Neural progenitor cell (in vitro differentiated cells): ENCODE measurements around the gene PACC1. TPM values are rescaled to one million over a fixed set of nuclear protein-coding genes. Genes with fewer than 3 reads are reported as not detected.
A peak's percentile ranks its signal among the peaks of the same experiment; 100 is the strongest.

Source experiments
- DNase-seq: peaks from one replicate; pipeline ENCODE4 v3.0.0-alpha.2; 2016; ENCODE audit warnings: low spot score
- H2AFZ ChIP-seq: fragments of 200-600 bp; sonication (generic); replicated peaks from 2 replicates; pipeline ENCODE4 v1.6.1; 2016; ENCODE audit warnings: antibody characterized with exemption
- H3F3A ChIP-seq: fragments of 200-600 bp; sonication (generic); 2 replicates; pipeline ENCODE4 v1.6.1; 2016; ENCODE audit warnings: antibody characterized with exemption, low read depth
- H3K27ac ChIP-seq: fragments of 200-600 bp; sonication (generic); 2 replicates; pipeline ENCODE4 v1.5.1; 2016; ENCODE audit warnings: mild to moderate bottlenecking
- H3K27me3 ChIP-seq: fragments of 200-600 bp; sonication (generic); 2 replicates; pipeline ENCODE4 v1.6.1; 2016; ENCODE audit warnings: mild to moderate bottlenecking, moderate library complexity
- H3K36me3 ChIP-seq: fragments of 200-600 bp; sonication (generic); 2 replicates; pipeline ENCODE4 v1.5.1; 2016
- H3K4me1 ChIP-seq: fragments of 200-600 bp; sonication (generic); 2 replicates; pipeline ENCODE4 v1.6.1; 2016; ENCODE audit warnings: mixed run types
- H3K4me2 ChIP-seq: fragments of 200-600 bp; sonication (generic); 2 replicates; pipeline ENCODE4 v1.6.1; 2016
- H3K4me3 ChIP-seq: fragments of 200-600 bp; sonication (generic); 2 replicates; pipeline ENCODE4 v1.5.1; 2016
- H3K79me2 ChIP-seq: fragments of 200-600 bp; sonication (generic); 2 replicates; pipeline ENCODE4 v1.6.1; 2016; ENCODE audit warnings: low read depth
- H3K9ac ChIP-seq: fragments of 200-600 bp; sonication (generic); 2 replicates; pipeline ENCODE4 v1.6.1; 2016
- H3K9me3 ChIP-seq: fragments of 200-600 bp; sonication (generic); 2 replicates; pipeline ENCODE4 v1.5.1; 2016; ENCODE audit warnings: low read depth
- H4K20me1 ChIP-seq: fragments of 200-600 bp; sonication (generic); 2 replicates; pipeline ENCODE4 v1.6.1; 2016; ENCODE audit warnings: low read depth
- H3K27ac Mint-ChIP-seq: 3 replicates; pipeline ENCODE4 v1.8.0; 2021; ENCODE audit warnings: mixed read lengths
- H3K27me3 Mint-ChIP-seq: 2 replicates; pipeline ENCODE4 v1.8.0; 2022; ENCODE audit warnings: low read depth, mild to moderate bottlenecking, inconsistent platforms, moderate library complexity, mixed read lengths; ENCODE audit not compliant: insufficient read depth
- H3K36me3 Mint-ChIP-seq: 3 replicates; pipeline ENCODE4 v1.8.0; 2021; ENCODE audit warnings: mixed read lengths
- H3K4me1 Mint-ChIP-seq: 3 replicates; pipeline ENCODE4 v1.8.0; 2021; ENCODE audit warnings: mixed read lengths
- H3K4me3 Mint-ChIP-seq: 3 replicates; pipeline ENCODE4 v1.8.0; 2021; ENCODE audit warnings: mild to moderate bottlenecking, moderate library complexity, mixed read lengths
- H3K9me3 Mint-ChIP-seq: 3 replicates; pipeline ENCODE4 v1.8.0; 2020; ENCODE audit warnings: mixed read lengths
- EZH2 ChIP-seq: fragments of 200-600 bp; sonication (generic); IDR thresholded peaks from 2 replicates; pipeline ENCODE4 v1.6.1; 2017; ENCODE audit warnings: antibody characterized with exemption, mild to moderate bottlenecking, moderate library complexity
- EZH2phosphoT487 ChIP-seq: fragments of 200-600 bp; sonication (generic); IDR thresholded peaks from 2 replicates; pipeline ENCODE4 v1.6.1; 2017; ENCODE audit warnings: antibody characterized with exemption
- total RNA-seq: library from RNA; depleted of rRNA; stranded (reverse); fragments of >200 nt; gene quantifications from 2 replicates; pipeline ENCODE4 v1.2.3, GENCODE V29; 2015; ENCODE audit warnings: low replicate concordance
- TF ChIP-seq, protein P1 (sequence below): fragments of 200-600 bp; sonication (generic); IDR thresholded peaks from 2 replicates; pipeline ENCODE4 v1.5.1; 2017; ENCODE audit warnings: antibody characterized with exemption, mild to moderate bottlenecking

Gene PACC1
- total RNA-seq, 1 donor from 2014 or later = 21.1 TPM

DNA sequence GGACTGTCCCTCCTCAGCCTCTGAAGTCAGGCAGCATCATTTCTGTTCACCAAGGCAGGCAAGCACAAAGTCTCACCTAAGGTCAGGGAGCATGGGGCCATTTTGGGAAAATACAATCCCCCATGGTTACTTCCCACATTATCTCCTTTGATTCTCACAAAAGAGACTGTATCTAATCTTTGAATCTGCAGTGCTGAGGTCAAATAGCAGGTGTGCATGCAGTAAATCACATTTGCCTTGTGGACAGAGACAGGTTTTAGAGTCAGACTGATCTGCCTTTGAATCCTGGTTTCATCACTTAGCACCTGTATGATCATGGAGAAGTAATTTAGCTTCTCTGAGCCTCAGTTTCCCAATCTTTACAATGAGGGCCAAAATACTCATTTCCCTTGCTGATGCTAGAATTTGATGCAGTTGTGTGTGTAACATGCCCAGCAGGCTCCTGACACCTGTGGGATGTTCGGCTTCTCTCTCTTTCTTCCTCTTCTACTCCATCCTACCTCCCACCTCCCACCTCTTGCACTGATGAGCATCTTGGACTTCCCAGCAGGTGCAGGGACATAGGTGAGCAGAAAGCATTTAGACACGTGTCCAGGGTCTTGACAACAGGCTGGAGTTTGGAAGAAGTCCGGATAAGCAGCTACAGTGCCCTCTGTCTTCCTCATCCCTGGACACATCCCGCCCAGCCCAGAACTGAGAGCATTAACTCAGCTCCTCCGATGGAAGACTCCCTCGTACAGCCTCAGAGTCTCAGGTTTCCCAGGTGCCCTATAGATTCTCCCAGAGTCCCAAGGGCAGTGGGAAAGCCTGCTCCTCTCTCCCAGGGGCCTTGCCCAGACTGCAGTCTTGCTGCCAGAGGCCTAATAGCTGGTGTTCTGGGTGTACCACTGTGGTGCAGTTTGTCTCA is 37.0 kb upstream of the PACC1 start:
- H3K4me1 ChIP-seq = peaks cover 12% of the 10 kb centered on the region
- no peaks in the 10 kb centered on the region for H3K27me3 ChIP-seq
- H3K27ac ChIP-seq = no peak overlapping the region
- Mint-ChIP-seq H3K36me3 (no peaks in the 10 kb centered on the region), H3K27me3 (peaks cover 11% of the 10 kb centered on the region), H3K27ac (peak overlapping the region; percentile 84), H3K9me3 (no peaks in the 10 kb centered on the region), H3K4me3 (no peak overlapping the region), H3K4me1 (peaks cover 40% of the 10 kb centered on the region)
- no peak overlapping the region for H3K4me2 ChIP-seq
- H4K20me1 ChIP-seq = no peaks in the 10 kb centered on the region
- no peak overlapping the region for H2AFZ ChIP-seq
- no peak overlapping the region for H3K4me3 ChIP-seq
- H3K9ac ChIP-seq = no peak overlapping the region
- no peaks in the 10 kb centered on the region for H3K36me3 ChIP-seq
- TF ChIP-seq, protein P1, sequence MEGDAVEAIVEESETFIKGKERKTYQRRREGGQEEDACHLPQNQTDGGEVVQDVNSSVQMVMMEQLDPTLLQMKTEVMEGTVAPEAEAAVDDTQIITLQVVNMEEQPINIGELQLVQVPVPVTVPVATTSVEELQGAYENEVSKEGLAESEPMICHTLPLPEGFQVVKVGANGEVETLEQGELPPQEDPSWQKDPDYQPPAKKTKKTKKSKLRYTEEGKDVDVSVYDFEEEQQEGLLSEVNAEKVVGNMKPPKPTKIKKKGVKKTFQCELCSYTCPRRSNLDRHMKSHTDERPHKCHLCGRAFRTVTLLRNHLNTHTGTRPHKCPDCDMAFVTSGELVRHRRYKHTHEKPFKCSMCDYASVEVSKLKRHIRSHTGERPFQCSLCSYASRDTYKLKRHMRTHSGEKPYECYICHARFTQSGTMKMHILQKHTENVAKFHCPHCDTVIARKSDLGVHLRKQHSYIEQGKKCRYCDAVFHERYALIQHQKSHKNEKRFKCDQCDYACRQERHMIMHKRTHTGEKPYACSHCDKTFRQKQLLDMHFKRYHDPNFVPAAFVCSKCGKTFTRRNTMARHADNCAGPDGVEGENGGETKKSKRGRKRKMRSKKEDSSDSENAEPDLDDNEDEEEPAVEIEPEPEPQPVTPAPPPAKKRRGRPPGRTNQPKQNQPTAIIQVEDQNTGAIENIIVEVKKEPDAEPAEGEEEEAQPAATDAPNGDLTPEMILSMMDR = no peak
- H3F3A ChIP-seq = peaks cover 8% of the 10 kb centered on the region
- H3K9me3 ChIP-seq = no peaks in the 10 kb centered on the region
- no peak for DNase-seq
- H3K79me2 ChIP-seq = no peaks in the 10 kb centered on the region

DNA sequence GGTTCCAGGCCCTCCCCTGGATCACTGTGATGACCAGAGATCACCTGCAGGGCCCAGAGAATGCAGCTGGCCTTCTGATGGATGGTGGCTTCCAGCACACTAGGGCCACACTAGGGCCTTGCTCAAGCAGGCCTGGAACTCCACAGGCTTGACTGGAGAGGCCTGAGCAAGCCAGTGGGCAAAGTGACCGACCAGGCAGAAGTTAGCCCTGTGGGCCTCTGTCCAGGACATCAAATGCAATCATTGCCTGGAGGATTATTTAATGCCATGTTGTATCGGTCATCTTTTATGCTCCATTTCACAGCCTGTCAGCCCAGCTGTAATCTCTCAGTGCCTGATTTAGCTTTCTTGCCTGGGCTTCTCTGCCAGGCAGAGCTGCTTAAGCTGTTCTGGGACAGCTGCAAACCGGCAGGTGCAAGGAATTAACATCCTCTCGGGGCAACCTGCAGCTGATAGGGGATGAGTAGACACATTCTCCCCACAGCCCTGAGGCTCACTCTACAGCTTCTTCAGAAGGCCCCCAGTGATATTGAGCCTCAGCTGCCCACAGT is 35.7 kb upstream of the PACC1 start:
- Histone ChIP-seq H3K4me3 (no peak overlapping the region), H3K36me3 (no peaks in the 10 kb centered on the region), H3K4me2 (peak overlapping the region; percentile 30), H3F3A (peaks cover 8% of the 10 kb centered on the region), H4K20me1 (no peaks in the 10 kb centered on the region), H3K9me3 (no peaks in the 10 kb centered on the region), H3K27me3 (no peaks in the 10 kb centered on the region), H2AFZ (no peak overlapping the region), H3K79me2 (no peaks in the 10 kb centered on the region), H3K9ac (no peak overlapping the region), H3K4me1 (peaks cover 12% of the 10 kb centered on the region), H3K27ac (no peak overlapping the region)
- H3K4me3 Mint-ChIP-seq = no peak overlapping the region
- TF ChIP-seq, protein P1 = no peak
- TF ChIP-seq EZH2phosphoT487 = no peak
- TF ChIP-seq EZH2 = no peak
- DNase-seq = peak; percentile 50
- H3K27me3 Mint-ChIP-seq = peaks cover 11% of the 10 kb centered on the region
- H3K36me3 Mint-ChIP-seq = no peaks in the 10 kb centered on the region
- H3K4me1 Mint-ChIP-seq = peaks cover 35% of the 10 kb centered on the region
- H3K9me3 Mint-ChIP-seq = no peaks in the 10 kb centered on the region
- H3K27ac Mint-ChIP-seq = peak overlapping the region; percentile 84

DNA sequence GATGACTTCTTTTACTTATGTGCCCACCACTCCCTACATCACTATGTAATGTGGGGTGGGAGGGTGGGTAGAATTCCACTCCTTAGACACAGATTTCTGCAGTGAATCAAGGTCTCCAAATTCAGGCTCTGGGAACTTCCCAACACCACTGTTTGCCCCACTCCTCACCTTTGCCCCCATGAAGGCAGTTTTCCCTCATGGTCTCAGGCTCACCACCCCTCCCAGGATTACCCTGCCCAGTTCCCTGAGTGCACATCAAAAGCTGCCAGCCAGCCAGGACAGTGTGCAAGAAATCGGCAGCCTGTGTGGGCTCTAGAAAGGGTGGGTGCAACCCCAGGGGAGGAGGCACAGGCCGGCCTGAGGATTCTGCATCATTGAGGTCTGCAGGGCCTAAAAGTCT is 32.8 kb upstream of the PACC1 start:
- H3K4me1 ChIP-seq = peaks cover 12% of the 10 kb centered on the region
- no peak for DNase-seq
- no peak overlapping the region for H3K4me2 ChIP-seq
- H3K79me2 ChIP-seq = no peaks in the 10 kb centered on the region
- H2AFZ ChIP-seq = no peak overlapping the region
- H3K36me3 ChIP-seq = no peaks in the 10 kb centered on the region
- no peaks in the 10 kb centered on the region for H4K20me1 ChIP-seq
- H3K27ac ChIP-seq = no peak overlapping the region
- peaks cover 22% of the 10 kb centered on the region for H3K4me1 Mint-ChIP-seq
- H3K9me3 Mint-ChIP-seq = no peaks in the 10 kb centered on the region
- H3K27ac Mint-ChIP-seq = no peak overlapping the region
- H3K27me3 ChIP-seq = no peaks in the 10 kb centered on the region
- no peaks in the 10 kb centered on the region for H3K9me3 ChIP-seq
- H3K4me3 Mint-ChIP-seq = no peak overlapping the region
- TF ChIP-seq EZH2phosphoT487 = no peak
- TF ChIP-seq EZH2 = no peak
- TF ChIP-seq, protein P1 = no peak
- H3K9ac ChIP-seq = no peak overlapping the region
- peaks cover 8% of the 10 kb centered on the region for H3K27me3 Mint-ChIP-seq
- peaks cover 8% of the 10 kb centered on the region for H3F3A ChIP-seq
- peaks cover 1% of the 10 kb centered on the region for H3K36me3 Mint-ChIP-seq
- no peak overlapping the region for H3K4me3 ChIP-seq
